CD4-positive, alpha-beta T cell treated with Interferon alpha-2 for 1 hour (primary cell): ENCODE measurements around the gene PRRC2B.
A peak's percentile ranks its signal among the peaks of the same experiment; 100 is the strongest.

Experiments
- DNase-seq, 2 donors: peaks; one replicate each; pipeline ENCODE4 v3.0.0-alpha.2; 2020 to 2022

Gene PRRC2B

GRCh38 chr9:131410044-131410491 lies 16.2 kb downstream of the PRRC2B start:
- DNase-seq = peak; percentile 35 to 62

- DNase-seq = no peak
Observed at GRCh38 chr9:131411719-131412681, 18.1 kb downstream of the PRRC2B start.

- no peak for DNase-seq
Observed at GRCh38 chr9:131416509-131416908, 22.6 kb downstream of the PRRC2B start.

- no peak for DNase-seq
Observed at GRCh38 chr9:131417264-131418142, 23.6 kb downstream of the PRRC2B start.

- DNase-seq = no peak
Observed at GRCh38 chr9:131418143-131419025, 24.5 kb downstream of the PRRC2B start.

GRCh38 chr9:131419026-131419614 lies 25.2 kb downstream of the PRRC2B start:
- DNase-seq = no peak

- no peak for DNase-seq
Observed at GRCh38 chr9:131419716-131420115, 25.8 kb downstream of the PRRC2B start.

GRCh38 chr9:131420980-131421624 lies 27.2 kb downstream of the PRRC2B start:
- no peak for DNase-seq

GRCh38 chr9:131421691-131422090 lies 27.8 kb downstream of the PRRC2B start:
- DNase-seq = no peak

- no peak for DNase-seq
Observed at GRCh38 chr9:131422241-131422792, 28.4 kb downstream of the PRRC2B start.

- no peak for DNase-seq
Observed at GRCh38 chr9:131423171-131423581, 29.3 kb downstream of the PRRC2B start.

GRCh38 chr9:131426545-131426944 lies 32.7 kb downstream of the PRRC2B start:
- DNase-seq = no peak

GRCh38 chr9:131429121-131430012 lies 35.5 kb downstream of the PRRC2B start:
- DNase-seq = no peak

GRCh38 chr9:131432050-131432449 lies 38.2 kb downstream of the PRRC2B start:
- DNase-seq = no peak

- DNase-seq = no peak
Observed at GRCh38 chr9:131432597-131433301, 38.9 kb downstream of the PRRC2B start.

GRCh38 chr9:131433302-131433854 lies 39.5 kb downstream of the PRRC2B start:
- DNase-seq = no peak

GRCh38 chr9:131434673-131435072 lies 40.8 kb downstream of the PRRC2B start:
- DNase-seq = no peak

- no peak for DNase-seq
Observed at GRCh38 chr9:131436376-131436775, 42.5 kb downstream of the PRRC2B start.

- no peak for DNase-seq
Observed at GRCh38 chr9:131436865-131437271, 43.0 kb downstream of the PRRC2B start.
